ENCODE data around the gene ENOX2. TPM values are rescaled to one million over a fixed set of nuclear protein-coding genes. Genes with fewer than 3 reads are reported as not detected.

ENOX2 gene
- polyA plus RNA-seq, 4 donors, result 5.7 to 17.4 (median 16.1) TPM

- DNase-seq (ENCODE audit: low read depth in 4 of 4, low spot score in 2 of 4), result no peak
Measured at GRCh38 chrX:130885996-130886395, 17.0 kb downstream of the ENOX2 start.

GRCh38 chrX:130885508-130885907, 17.5 kb downstream of the ENOX2 start:
- no peak for DNase-seq (ENCODE audit: low read depth in 4 of 4, low spot score in 2 of 4)

- DNase-seq (ENCODE audit: low read depth in 4 of 4, low spot score in 2 of 4), result no peak
Measured at GRCh38 chrX:130884627-130885026, 18.4 kb downstream of the ENOX2 start.

- no peak for DNase-seq (ENCODE audit: low read depth in 4 of 4, low spot score in 2 of 4)
Measured at GRCh38 chrX:130879869-130880268, 23.1 kb downstream of the ENOX2 start.

- DNase-seq (ENCODE audit: low read depth in 4 of 4, low spot score in 2 of 4), result no peak
Measured at GRCh38 chrX:130878350-130879341, 24.4 kb downstream of the ENOX2 start.

- no peak for DNase-seq (ENCODE audit: low read depth in 4 of 4, low spot score in 2 of 4)
Measured at GRCh38 chrX:130877892-130878341, 25.1 kb downstream of the ENOX2 start.

GRCh38 chrX:130876226-130876625, 26.8 kb downstream of the ENOX2 start:
- DNase-seq (ENCODE audit: low read depth in 4 of 4, low spot score in 2 of 4), result no peak

- no peak for DNase-seq (ENCODE audit: low read depth in 4 of 4, low spot score in 2 of 4)
Measured at GRCh38 chrX:130874751-130875150, 28.3 kb downstream of the ENOX2 start.

GRCh38 chrX:130869239-130869638, 33.8 kb downstream of the ENOX2 start:
- no peak for DNase-seq (ENCODE audit: low read depth in 4 of 4, low spot score in 2 of 4)

- DNase-seq (ENCODE audit: low read depth in 4 of 4, low spot score in 2 of 4), result no peak
Measured at GRCh38 chrX:130861462-130861861, 41.5 kb downstream of the ENOX2 start.

- DNase-seq (ENCODE audit: low read depth in 4 of 4, low spot score in 2 of 4), result no peak
Measured at GRCh38 chrX:130857207-130857606, 45.8 kb downstream of the ENOX2 start.

GRCh38 chrX:130851569-130851968, 51.4 kb downstream of the ENOX2 start:
- DNase-seq (ENCODE audit: low read depth in 4 of 4, low spot score in 2 of 4), result no peak

GRCh38 chrX:130848763-130849162, 54.2 kb downstream of the ENOX2 start:
- no peak for DNase-seq (ENCODE audit: low read depth in 4 of 4, low spot score in 2 of 4)

GRCh38 chrX:130846746-130847145, 56.3 kb downstream of the ENOX2 start:
- no peak for DNase-seq (ENCODE audit: low read depth in 4 of 4, low spot score in 2 of 4)

GRCh38 chrX:130841776-130842175, 61.2 kb downstream of the ENOX2 start:
- no peak for DNase-seq (ENCODE audit: low read depth in 4 of 4, low spot score in 2 of 4)

GRCh38 chrX:130840345-130840744, 62.7 kb downstream of the ENOX2 start:
- DNase-seq (ENCODE audit: low read depth in 4 of 4, low spot score in 2 of 4), result no peak

- DNase-seq (ENCODE audit: low read depth in 4 of 4, low spot score in 2 of 4), result no peak
Measured at GRCh38 chrX:130836447-130836846, 66.6 kb downstream of the ENOX2 start.

- no peak for DNase-seq (ENCODE audit: low read depth in 4 of 4, low spot score in 2 of 4)
Measured at GRCh38 chrX:130834830-130835229, 68.2 kb downstream of the ENOX2 start.

GRCh38 chrX:130834149-130834548, 68.9 kb downstream of the ENOX2 start:
- DNase-seq (ENCODE audit: low read depth in 4 of 4, low spot score in 2 of 4), result no peak

GRCh38 chrX:130831347-130831722, 71.7 kb downstream of the ENOX2 start:
- DNase-seq (ENCODE audit: low read depth in 4 of 4, low spot score in 2 of 4), result no peak

GRCh38 chrX:130830599-130831346, 72.2 kb downstream of the ENOX2 start:
- DNase-seq (ENCODE audit: low read depth in 4 of 4, low spot score in 2 of 4), result no peak

All from left renal cortex interstitium (tissue), 4 donors.